ENCODE results near the gene CMSS1.

DNA sequence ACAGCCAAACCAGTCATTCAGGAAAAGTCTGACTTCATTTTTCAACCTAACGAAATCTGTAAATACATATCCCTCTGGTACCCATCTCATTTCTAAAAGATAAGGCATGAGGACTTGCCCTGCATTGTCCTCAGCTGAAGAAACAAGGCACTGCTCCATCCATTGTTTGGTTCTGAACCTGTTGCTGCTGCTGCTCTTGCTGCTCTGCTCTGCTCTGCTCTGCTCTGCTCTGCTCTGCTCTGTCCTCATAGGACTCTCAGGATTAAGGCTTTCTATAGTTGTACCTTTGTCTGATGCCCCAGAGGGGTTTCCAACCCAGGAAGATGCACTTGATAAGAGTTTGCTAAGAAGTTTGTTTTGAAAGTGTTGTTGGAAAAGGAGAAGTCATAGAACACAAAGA lies 38.2 kb downstream of the CMSS1 start:
- TF ChIP-seq CTCF (IDR thresholded peaks at IDR 0.05) (no peak), POLR2A (IDR thresholded peaks at IDR 0.05) (no peak)
